ENCODE results near the gene GPALPP1. TPM values are rescaled to one million over a fixed set of nuclear protein-coding genes. Genes with fewer than 3 reads are reported as not detected.

Gene GPALPP1
- total RNA-seq, 2 donors from 2014 or later = 25.8 to 36.4 TPM

DNA sequence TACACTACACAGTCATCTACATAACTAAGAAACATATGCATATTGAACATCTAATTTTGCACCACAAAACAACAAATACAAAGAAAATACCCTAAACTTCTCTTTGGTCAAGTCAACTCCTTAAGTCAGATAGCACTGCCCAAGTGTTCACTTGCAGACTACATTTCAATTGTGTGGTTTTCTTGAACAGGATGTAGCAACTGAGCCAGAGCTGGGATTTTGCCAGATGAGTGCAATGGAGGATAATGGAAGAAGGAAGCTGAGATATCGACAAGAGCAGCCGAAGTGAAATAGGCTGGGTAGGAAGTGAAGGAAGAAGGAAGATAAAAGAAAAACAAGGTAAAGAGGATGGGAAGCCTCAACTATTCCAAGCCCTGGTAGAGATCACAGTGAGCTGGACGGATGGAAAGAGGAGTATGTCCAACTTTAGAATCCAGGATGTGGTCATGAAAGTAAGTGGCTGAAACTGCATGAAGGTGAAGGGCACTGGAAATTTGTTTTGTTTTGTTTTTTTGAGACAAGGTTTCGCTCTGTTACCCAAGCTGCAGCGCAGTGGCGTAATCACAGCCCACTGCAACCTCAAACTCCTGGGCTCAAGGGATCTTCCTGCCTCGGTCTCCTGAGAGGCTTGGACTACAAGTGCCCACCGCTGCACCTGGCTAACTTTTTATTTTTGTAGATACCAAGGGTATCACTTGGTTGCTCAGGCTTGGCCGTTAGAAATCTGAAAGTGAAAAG lies 15.1 kb upstream of the GPALPP1 start:
- no peak overlapping the region for H3K27ac ChIP-seq (ENCODE audit: low read depth, low read length)
- peaks cover 23% of the 10 kb centered on the region for H3K36me3 Mint-ChIP-seq (ENCODE audit: low read depth)
- WGBS, 2 experiments (ENCODE audit: insufficient coverage in 1 of 2, insufficient read length in 1 of 2) = 90 to 97% methylated on average over 6 to 8 of the region's 9 CpGs
- H3K4me1 ChIP-seq (ENCODE audit: control insufficient read depth, insufficient read depth, low read length) = no peaks in the 10 kb centered on the region
- no peak overlapping the region for H3K27ac Mint-ChIP-seq
- H3K9me3 ChIP-seq (ENCODE audit: control insufficient read depth, low read length) = no peaks in the 10 kb centered on the region
- peaks cover 56% of the 10 kb centered on the region for H3K36me3 ChIP-seq (ENCODE audit: control insufficient read depth, insufficient read depth, low read length)
- TF ChIP-seq, protein P1, sequence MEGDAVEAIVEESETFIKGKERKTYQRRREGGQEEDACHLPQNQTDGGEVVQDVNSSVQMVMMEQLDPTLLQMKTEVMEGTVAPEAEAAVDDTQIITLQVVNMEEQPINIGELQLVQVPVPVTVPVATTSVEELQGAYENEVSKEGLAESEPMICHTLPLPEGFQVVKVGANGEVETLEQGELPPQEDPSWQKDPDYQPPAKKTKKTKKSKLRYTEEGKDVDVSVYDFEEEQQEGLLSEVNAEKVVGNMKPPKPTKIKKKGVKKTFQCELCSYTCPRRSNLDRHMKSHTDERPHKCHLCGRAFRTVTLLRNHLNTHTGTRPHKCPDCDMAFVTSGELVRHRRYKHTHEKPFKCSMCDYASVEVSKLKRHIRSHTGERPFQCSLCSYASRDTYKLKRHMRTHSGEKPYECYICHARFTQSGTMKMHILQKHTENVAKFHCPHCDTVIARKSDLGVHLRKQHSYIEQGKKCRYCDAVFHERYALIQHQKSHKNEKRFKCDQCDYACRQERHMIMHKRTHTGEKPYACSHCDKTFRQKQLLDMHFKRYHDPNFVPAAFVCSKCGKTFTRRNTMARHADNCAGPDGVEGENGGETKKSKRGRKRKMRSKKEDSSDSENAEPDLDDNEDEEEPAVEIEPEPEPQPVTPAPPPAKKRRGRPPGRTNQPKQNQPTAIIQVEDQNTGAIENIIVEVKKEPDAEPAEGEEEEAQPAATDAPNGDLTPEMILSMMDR (conservative IDR thresholded peaks at IDR 0.05) = no peak
- H3K4me3 ChIP-seq (ENCODE audit: low read length) = no peak overlapping the region
- no peak for DNase-seq
- H3K9me3 Mint-ChIP-seq = no peaks in the 10 kb centered on the region
- H3K27me3 Mint-ChIP-seq (ENCODE audit: insufficient read depth) = no peaks in the 10 kb centered on the region
- H3K4me3 Mint-ChIP-seq = no peak overlapping the region
- no peak overlapping the region for H3K9ac ChIP-seq (ENCODE audit: extremely low read depth, low read length, poor library complexity, severe bottlenecking)
- H3K27me3 ChIP-seq (ENCODE audit: control insufficient read depth, insufficient read depth, low read length, poor library complexity, severe bottlenecking) = no peaks in the 10 kb centered on the region
- no peaks in the 10 kb centered on the region for H3K4me1 Mint-ChIP-seq

DNA sequence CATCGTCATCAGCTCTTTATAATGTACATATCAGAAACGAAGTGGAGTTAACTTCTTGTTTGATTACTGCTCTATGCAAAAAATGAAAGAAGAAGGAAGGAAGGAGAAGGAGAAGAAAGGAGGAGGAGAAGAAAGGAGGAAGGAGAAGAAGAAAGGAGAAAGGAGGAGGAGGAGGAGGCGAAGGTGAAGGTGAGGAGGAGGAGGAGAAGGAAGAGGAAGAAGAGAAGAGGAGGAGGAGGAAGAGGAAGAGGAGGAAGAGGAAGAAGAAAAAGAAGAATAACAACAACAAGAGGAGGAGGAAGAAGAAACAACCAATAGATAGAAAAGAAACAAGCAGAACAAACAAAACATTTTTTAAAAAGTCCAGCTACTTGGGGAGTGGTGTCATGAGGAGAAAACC lies 13.1 kb upstream of the GPALPP1 start:
- Mint-ChIP-seq H3K27ac (no peak overlapping the region), H3K9me3 (no peaks in the 10 kb centered on the region), H3K4me1 (no peaks in the 10 kb centered on the region), H3K4me3 (no peak overlapping the region), H3K27me3 (ENCODE audit: insufficient read depth) (no peaks in the 10 kb centered on the region), H3K36me3 (ENCODE audit: low read depth) (peaks cover 24% of the 10 kb centered on the region)
- TF ChIP-seq, protein P1 (conservative IDR thresholded peaks at IDR 0.05) = no peak
- H3K36me3 ChIP-seq (ENCODE audit: control insufficient read depth, insufficient read depth, low read length) = peaks cover 75% of the 10 kb centered on the region
- H3K27me3 ChIP-seq (ENCODE audit: control insufficient read depth, insufficient read depth, low read length, poor library complexity, severe bottlenecking) = no peaks in the 10 kb centered on the region
- WGBS, 2 experiments (ENCODE audit: insufficient coverage in 1 of 2, insufficient read length in 1 of 2) = 92 to 96% methylated on average over 2 to 3 of the region's 3 CpGs
- no peak for DNase-seq
- no peak overlapping the region for H3K4me3 ChIP-seq (ENCODE audit: low read length)
- H3K27ac ChIP-seq (ENCODE audit: low read depth, low read length) = no peak overlapping the region
- H3K4me1 ChIP-seq (ENCODE audit: control insufficient read depth, insufficient read depth, low read length) = no peaks in the 10 kb centered on the region
- H3K9me3 ChIP-seq (ENCODE audit: control insufficient read depth, low read length) = no peaks in the 10 kb centered on the region
- H3K9ac ChIP-seq (ENCODE audit: extremely low read depth, low read length, poor library complexity, severe bottlenecking) = no peak overlapping the region

DNA sequence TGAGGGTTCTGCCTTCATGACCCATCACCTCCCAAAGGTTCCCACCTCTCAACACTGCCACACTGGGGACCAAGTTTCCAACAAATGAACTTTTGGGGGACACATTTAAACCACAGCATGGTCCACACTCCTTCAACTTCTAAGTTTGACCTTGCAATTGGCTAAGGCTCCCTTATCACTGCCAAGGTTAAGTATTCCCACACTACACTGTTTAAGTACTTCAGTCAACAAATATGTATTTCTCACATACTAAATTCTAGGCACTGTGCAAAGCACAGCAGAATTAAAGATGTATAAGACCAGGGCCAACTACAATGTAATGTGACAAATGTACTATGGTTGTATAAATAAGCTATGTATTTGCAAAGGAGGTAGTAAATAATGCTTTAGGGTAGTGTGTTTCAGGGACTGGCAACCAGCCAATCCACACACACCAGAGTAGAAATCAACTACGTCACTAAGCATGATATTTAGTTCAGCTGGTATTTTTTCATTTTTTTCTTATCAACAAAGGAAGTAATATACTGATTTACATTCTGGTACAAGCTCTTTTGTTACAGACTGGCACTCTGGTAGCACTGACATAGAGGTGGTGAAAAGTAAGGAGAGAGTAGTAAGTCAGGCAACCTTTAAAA lies 12.3 kb upstream of the GPALPP1 start:
- no peak overlapping the region for H3K4me3 ChIP-seq (ENCODE audit: low read length)
- TF ChIP-seq, protein P1 (conservative IDR thresholded peaks at IDR 0.05) = no peak
- H3K9me3 Mint-ChIP-seq = no peaks in the 10 kb centered on the region

More for the DNA sequence above, 12.3 kb upstream of the GPALPP1 start:
- DNase-seq = no peak
- Histone ChIP-seq H3K27me3 (ENCODE audit: control insufficient read depth, insufficient read depth, low read length, poor library complexity, severe bottlenecking) (no peaks in the 10 kb centered on the region), H3K4me1 (ENCODE audit: control insufficient read depth, insufficient read depth, low read length) (no peaks in the 10 kb centered on the region), H3K36me3 (ENCODE audit: control insufficient read depth, insufficient read depth, low read length) (peaks cover 76% of the 10 kb centered on the region), H3K9ac (ENCODE audit: extremely low read depth, low read length, poor library complexity, severe bottlenecking) (no peak overlapping the region), H3K9me3 (ENCODE audit: control insufficient read depth, low read length) (no peaks in the 10 kb centered on the region), H3K27ac (ENCODE audit: low read depth, low read length) (no peak overlapping the region)
- no peak overlapping the region for H3K4me3 Mint-ChIP-seq
- no CpG with 5 or more reads among the region's 1 CpG for WGBS, 2 experiments (ENCODE audit: insufficient coverage in 1 of 2, insufficient read length in 1 of 2)
- no peaks in the 10 kb centered on the region for H3K4me1 Mint-ChIP-seq
- H3K27ac Mint-ChIP-seq = no peak overlapping the region
- peaks cover 23% of the 10 kb centered on the region for H3K36me3 Mint-ChIP-seq (ENCODE audit: low read depth)
- H3K27me3 Mint-ChIP-seq (ENCODE audit: insufficient read depth) = no peaks in the 10 kb centered on the region

Data from endodermal cell (in vitro differentiated cells).